ACC112 (cell line): ENCODE data around the gene PIAS1.
"Not testable (repeated sequence)": the region's sequence is repeated elsewhere in the genome, so short reads cannot be mapped to it uniquely, and the experiment has no call there.

ENCODE experiments used
- H2AFZ ChIP-seq: fragments of 200-600 bp; sonication (generic); one replicate; pipeline ENCODE4 v1.6.0; 2017; ENCODE audit warnings: antibody characterized with exemption, low read length; ENCODE audit not compliant: unreplicated experiment
- H3K27ac ChIP-seq: fragments of 200-600 bp; sonication (generic); 2 replicates; pipeline ENCODE4 v1.5.1; 2014; ENCODE audit warnings: low read depth, mild to moderate bottlenecking, antibody characterized with exemption, low read length, moderate library complexity
- H3K27me3 ChIP-seq: fragments of 200-600 bp; sonication (generic); 2 replicates; pipeline ENCODE4 v1.6.1; 2014; ENCODE audit warnings: mild to moderate bottlenecking, antibody characterized with exemption, low read length, moderate library complexity, mixed read lengths; ENCODE audit not compliant: insufficient read depth
- H3K36me3 ChIP-seq: fragments of 200-600 bp; sonication (generic); 2 replicates; pipeline ENCODE4 v1.6.1; 2016; ENCODE audit warnings: mild to moderate bottlenecking, antibody characterized with exemption, low read length, moderate library complexity, mixed read lengths; ENCODE audit not compliant: insufficient read depth
- H3K4me1 ChIP-seq: fragments of 200-600 bp; sonication (generic); one replicate; pipeline ENCODE4 v1.6.1; 2016; ENCODE audit warnings: low read length, mixed read lengths; ENCODE audit not compliant: insufficient read depth, unreplicated experiment, control insufficient read depth
- H3K4me3 ChIP-seq: fragments of 200-600 bp; sonication (generic); 2 replicates; pipeline ENCODE4 v1.5.1; 2014; ENCODE audit warnings: mild to moderate bottlenecking, low read depth, low read length
- H3K79me2 ChIP-seq: fragments of 200-600 bp; sonication (generic); one replicate; pipeline ENCODE4 v1.6.0; 2016; ENCODE audit warnings: low read length; ENCODE audit not compliant: control insufficient read depth, unreplicated experiment, insufficient read depth

PIAS1 gene

GRCh38 chr15:68053001-68053400 is 1.1 kb upstream of the PIAS1 start:
- Histone ChIP-seq H3K4me1 (peaks cover 18% of the 10 kb centered on the region), H3K79me2 (peaks cover 38% of the 10 kb centered on the region), H2AFZ (no peak overlapping the region), H3K27me3 (no peaks in the 10 kb centered on the region), H3K4me3 (no peak overlapping the region), H3K27ac (no peak overlapping the region), H3K36me3 (no peaks in the 10 kb centered on the region)

GRCh38 chr15:68054628-68055223 is 611 bp downstream of the PIAS1 start:
- Histone ChIP-seq H3K27ac (peak overlapping the region; percentile 54; the same call in 1 of the 2 replicates), H2AFZ (peak overlapping the region; percentile 75), H3K27me3 (no peaks in the 10 kb centered on the region), H3K79me2 (peaks cover 54% of the 10 kb centered on the region), H3K36me3 (no peaks in the 10 kb centered on the region), H3K4me1 (peaks cover 18% of the 10 kb centered on the region), H3K4me3 (peak overlapping the region; percentile 77)

- H3K27ac ChIP-seq = peak overlapping the region; percentile 54; the same call in 1 of the 2 replicates
Observed at GRCh38 chr15:68055224-68055705, 1.1 kb downstream of the PIAS1 start.

GRCh38 chr15:68056097-68056865 is 2.2 kb downstream of the PIAS1 start:
- Histone ChIP-seq H3K79me2 (peaks cover 70% of the 10 kb centered on the region), H3K27ac (no peak overlapping the region), H2AFZ (no peak overlapping the region), H3K36me3 (no peaks in the 10 kb centered on the region), H3K4me1 (peaks cover 18% of the 10 kb centered on the region), H3K4me3 (peak overlapping the region; percentile 77), H3K27me3 (no peaks in the 10 kb centered on the region)

More at GRCh38 chr15:68055224-68055705, 1.1 kb downstream of the PIAS1 start:
- H3K79me2 ChIP-seq = peaks cover 60% of the 10 kb centered on the region
- H3K36me3 ChIP-seq = no peaks in the 10 kb centered on the region
- H3K4me1 ChIP-seq = peaks cover 18% of the 10 kb centered on the region
- peak overlapping the region; percentile 75 for H2AFZ ChIP-seq
- no peaks in the 10 kb centered on the region for H3K27me3 ChIP-seq
- peak overlapping the region; percentile 77 for H3K4me3 ChIP-seq

DNA sequence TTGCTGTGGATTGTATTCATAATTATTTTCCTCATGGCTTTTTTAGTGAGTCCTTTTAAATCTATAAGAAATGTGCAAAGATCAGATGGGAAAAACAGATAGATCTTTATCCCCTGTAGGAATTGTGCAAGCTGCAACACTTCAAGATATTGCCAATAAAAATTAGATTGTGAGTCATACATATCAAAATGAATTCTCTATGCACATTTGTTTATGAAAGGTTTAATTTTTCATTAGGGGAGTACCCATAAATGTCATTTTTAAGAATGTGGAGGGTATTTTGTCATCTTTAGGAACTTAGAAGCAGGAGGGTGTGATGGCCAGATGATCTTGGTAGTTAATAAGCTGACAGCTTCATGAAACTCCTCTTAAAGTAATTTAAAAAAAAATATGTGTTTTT is 2.9 kb downstream of the PIAS1 start:
- peaks cover 77% of the 10 kb centered on the region for H3K79me2 ChIP-seq
- 0 out of 2 replicates have a peak overlapping the region, but pooled peaks have one; percentile 77 for H3K4me3 ChIP-seq
- peaks cover 18% of the 10 kb centered on the region for H3K4me1 ChIP-seq
- no peak overlapping the region for H3K27ac ChIP-seq
- H2AFZ ChIP-seq = no peak overlapping the region
- no peaks in the 10 kb centered on the region for H3K27me3 ChIP-seq
- no peaks in the 10 kb centered on the region for H3K36me3 ChIP-seq

GRCh38 chr15:68057758-68058157 is 3.6 kb downstream of the PIAS1 start:
- H3K27ac ChIP-seq = no peak overlapping the region
- no peaks in the 10 kb centered on the region for H3K36me3 ChIP-seq
- no peaks in the 10 kb centered on the region for H3K27me3 ChIP-seq
- no peak overlapping the region for H3K4me3 ChIP-seq
- H3K4me1 ChIP-seq = peaks cover 18% of the 10 kb centered on the region
- peaks cover 85% of the 10 kb centered on the region for H3K79me2 ChIP-seq
- H2AFZ ChIP-seq = no peak overlapping the region

- H3K27me3 ChIP-seq, H3K36me3 ChIP-seq, H2AFZ ChIP-seq, H3K4me3 ChIP-seq, H3K27ac ChIP-seq: not testable (repeated sequence)
- Histone ChIP-seq H3K4me1 (peaks cover 14% of the 10 kb centered on the region), H3K79me2 (peaks cover 95% of the 10 kb centered on the region)
Observed at GRCh38 chr15:68058970-68059369, 4.9 kb downstream of the PIAS1 start.

- no peak overlapping the region for H3K27ac ChIP-seq
- no peak overlapping the region for H3K4me3 ChIP-seq
- peaks cover 97% of the 10 kb centered on the region for H3K79me2 ChIP-seq
- H2AFZ ChIP-seq = no peak overlapping the region
- no peaks in the 10 kb centered on the region for H3K36me3 ChIP-seq
- peaks cover 14% of the 10 kb centered on the region for H3K4me1 ChIP-seq
- H3K27me3 ChIP-seq = no peaks in the 10 kb centered on the region
Observed at GRCh38 chr15:68059630-68060029, 5.5 kb downstream of the PIAS1 start.

- Histone ChIP-seq H3K4me3 (no peak overlapping the region), H2AFZ (no peak overlapping the region), H3K36me3 (no peaks in the 10 kb centered on the region), H3K27ac (no peak overlapping the region), H3K27me3 (no peaks in the 10 kb centered on the region), H3K4me1 (peaks cover 9% of the 10 kb centered on the region), H3K79me2 (peaks cover 91% of the 10 kb centered on the region)
Observed at GRCh38 chr15:68061171-68061570, 7.1 kb downstream of the PIAS1 start.

DNA sequence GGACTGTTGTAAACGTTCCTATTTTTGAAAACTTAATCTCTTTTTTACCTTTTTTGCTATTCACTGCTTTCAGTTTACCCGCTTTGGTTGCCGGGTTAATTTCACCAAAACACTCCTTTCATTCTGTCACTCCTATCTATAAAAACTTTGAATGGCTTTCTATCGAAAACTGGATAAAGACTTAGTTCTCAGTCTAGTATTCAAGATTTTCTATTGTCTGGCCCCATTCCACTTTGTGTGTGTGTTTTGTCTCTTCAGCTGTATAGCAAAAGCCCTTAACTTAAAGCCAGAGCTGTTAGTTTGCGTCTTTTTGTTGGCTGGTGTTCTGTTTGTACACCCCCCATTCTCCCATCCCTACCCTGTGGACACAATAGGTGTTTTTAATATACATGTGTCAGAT is 7.5 kb downstream of the PIAS1 start:
- Histone ChIP-seq H3K36me3 (no peaks in the 10 kb centered on the region), H2AFZ (no peak overlapping the region), H3K27me3 (no peaks in the 10 kb centered on the region), H3K4me1 (peaks cover 5% of the 10 kb centered on the region), H3K79me2 (peaks cover 90% of the 10 kb centered on the region), H3K27ac (no peak overlapping the region), H3K4me3 (no peak overlapping the region)

GRCh38 chr15:68062214-68062613 is 8.1 kb downstream of the PIAS1 start:
- Histone ChIP-seq H3K79me2 (peaks cover 90% of the 10 kb centered on the region), H3K27me3 (no peaks in the 10 kb centered on the region), H3K36me3 (no peaks in the 10 kb centered on the region), H2AFZ (no peak overlapping the region), H3K27ac (no peak overlapping the region), H3K4me1 (no peaks in the 10 kb centered on the region), H3K4me3 (no peak overlapping the region)
